Fibroblast of lung (primary cell): Measurements from ENCODE around the gene SYCE3. TPM values are rescaled to one million over a fixed set of nuclear protein-coding genes. Genes with fewer than 3 reads are reported as not detected.

Experiments
- DNase-seq, 2 donors: peaks; one replicate each; pipeline versions ENCODE4 v3.0.0 to v3.0.0-alpha.2; 2010; ENCODE audit warnings: low read depth in 2 of 2
- H2AFZ ChIP-seq: 2 replicates; pipeline ENCODE4 v1.5.1; 2012; ENCODE audit warnings: low read length, control low read depth, inconsistent platforms
- H3K27ac ChIP-seq: 2 replicates; pipeline ENCODE4 v1.5.1; 2011; ENCODE audit warnings: low read length, control low read depth; ENCODE audit not compliant: insufficient read depth
- H3K27me3 ChIP-seq: 2 replicates; pipeline ENCODE4 v1.5.1; 2011; ENCODE audit warnings: mild to moderate bottlenecking, low read length; ENCODE audit not compliant: control insufficient read depth, insufficient read depth
- H3K36me3 ChIP-seq: 2 replicates; pipeline ENCODE4 v1.5.1; 2011; ENCODE audit warnings: low read length; ENCODE audit not compliant: control insufficient read depth, insufficient read depth
- H3K4me1 ChIP-seq: 2 replicates; pipeline ENCODE4 v1.5.1; 2011; ENCODE audit warnings: low read length; ENCODE audit not compliant: control insufficient read depth, insufficient read depth; ENCODE audit errors: extremely low read depth
- H3K4me2 ChIP-seq: 2 replicates; pipeline ENCODE4 v1.5.1; 2011; ENCODE audit warnings: low read length, control low read depth; ENCODE audit not compliant: insufficient read depth; ENCODE audit errors: extremely low read depth
- H3K4me3 ChIP-seq, 4 experiments: fragments of 200-600 bp in 1 of 4; sonication (generic) in 1 of 4; replicated peaks in 1 of 4; 2 replicates each; pipeline ENCODE4 v1.5.1; 2011 to 2016; ENCODE audit warnings: low read length in 4 of 4, low read depth in 3 of 4, mild to moderate bottlenecking in 3 of 4, control low read depth in 2 of 4, inconsistent platforms in 1 of 4, mixed read lengths in 1 of 4; ENCODE audit not compliant: insufficient read depth in 1 of 4; ENCODE audit errors: control extremely low read depth in 1 of 4
- H3K79me2 ChIP-seq: 2 replicates; pipeline ENCODE4 v1.5.1; 2012; ENCODE audit warnings: mild to moderate bottlenecking, low read length, inconsistent platforms; ENCODE audit not compliant: control insufficient read depth, insufficient read depth
- H3K9ac ChIP-seq: 2 replicates; pipeline ENCODE4 v1.5.1; 2011; ENCODE audit warnings: mild to moderate bottlenecking, low read length, control low read depth; ENCODE audit not compliant: insufficient read depth
- H3K9me3 ChIP-seq: 2 replicates; pipeline ENCODE4 v1.5.1; 2012; ENCODE audit warnings: low read depth, low read length; ENCODE audit not compliant: control insufficient read depth, insufficient read depth
- H4K20me1 ChIP-seq: 2 replicates; pipeline ENCODE4 v1.5.1; 2011; ENCODE audit warnings: low read length; ENCODE audit not compliant: control insufficient read depth, insufficient read depth; ENCODE audit errors: extremely low read depth
- EZH2 ChIP-seq: IDR thresholded peaks from 2 replicates; pipeline ENCODE4 v1.5.1; 2012; ENCODE audit warnings: low read length, control low read depth, mild to moderate bottlenecking; ENCODE audit errors: missing control alignments
- polyA plus RNA-seq, 2 donors: library from polyadenylated mRNA; depleted of rRNA in 1 of 2; stranded (reverse) in 1 of 2; unstranded in 1 of 2; fragments of >200 nt; gene quantifications; 2 replicates each; pipeline ENCODE4 v1.2.1, GENCODE V29; 2011 to 2012; ENCODE audit warnings: missing spikeins in 1 of 2
- total RNA-seq: library from RNA; depleted of rRNA; stranded (reverse); fragments of >200 nt; gene quantifications from 2 replicates; pipeline ENCODE4 v1.2.1, GENCODE V29; 2014
- TF ChIP-seq, protein P1 (sequence below), 2 donors: IDR thresholded peaks in 1 of 2; conservative IDR thresholded peaks in 1 of 2; 1 replicate in 1 of 2; 2 replicates in 1 of 2; pipeline ENCODE4 v1.5.1; 2011 to 2012; ENCODE audit warnings: low read length in 2 of 2, control low read depth in 1 of 2, inconsistent platforms in 1 of 2, low read depth in 1 of 2, mild to moderate bottlenecking in 1 of 2

Gene SYCE3
- total and polyA plus RNA-seq, 2 donors (not counting 1 experiment from before 2014, with no cell fraction given), result 0.33 TPM; not detected in 1

DNA sequence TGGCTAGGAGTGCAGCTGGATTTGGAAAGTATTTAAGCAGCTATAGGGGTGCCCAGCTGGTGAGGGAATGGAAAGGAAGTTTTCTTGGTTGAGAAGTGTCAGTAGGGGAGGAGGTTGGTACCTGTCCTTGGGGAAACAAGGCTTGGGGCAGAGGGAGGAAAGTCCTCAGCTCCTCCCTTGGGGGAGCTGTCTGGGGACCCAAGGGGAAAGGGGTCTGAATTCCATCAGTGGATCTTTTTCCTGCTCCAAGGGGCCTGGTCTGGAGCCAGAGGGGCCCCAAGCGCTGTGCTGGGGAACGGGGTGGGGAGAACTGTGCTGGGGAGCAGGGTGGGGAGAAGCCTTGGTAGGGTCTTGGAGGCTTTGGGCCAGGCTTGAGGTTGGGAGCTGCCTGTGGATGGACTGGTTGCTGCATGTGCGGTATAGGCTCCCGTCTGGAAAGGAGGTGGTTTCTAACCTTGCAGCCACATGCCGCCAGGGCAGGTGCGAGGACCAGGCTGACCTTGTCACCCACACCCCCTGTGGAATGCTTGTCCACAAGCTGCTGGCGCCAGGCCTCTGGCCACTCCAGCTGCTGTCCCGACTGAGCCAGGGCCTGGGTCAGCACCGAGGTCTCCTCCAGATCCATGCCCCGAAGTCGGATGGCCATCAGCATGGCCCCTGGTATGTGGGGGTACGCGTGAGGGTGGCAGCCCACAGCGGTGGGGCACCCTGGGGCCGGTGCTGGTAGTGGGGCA lies 33.9 kb downstream of the SYCE3 start:
- H3K4me1 ChIP-seq, result peaks cover 20% of the 10 kb centered on the region
- no peaks in the 10 kb centered on the region for H4K20me1 ChIP-seq
- no peaks in the 10 kb centered on the region for H3K9me3 ChIP-seq
- no peak for DNase-seq
- peaks cover 3% of the 10 kb centered on the region for H3K36me3 ChIP-seq
- peaks cover 11% of the 10 kb centered on the region for H3K27me3 ChIP-seq
- peak overlapping the region in 2 of 4 experiments; percentile 38 to 60 for H3K4me3 ChIP-seq
- H2AFZ ChIP-seq, result no peak overlapping the region
- no peak overlapping the region for H3K27ac ChIP-seq
- no peak overlapping the region for H3K9ac ChIP-seq
- no peak overlapping the region for H3K4me2 ChIP-seq
- no peak for TF ChIP-seq EZH2
- TF ChIP-seq, protein P1, sequence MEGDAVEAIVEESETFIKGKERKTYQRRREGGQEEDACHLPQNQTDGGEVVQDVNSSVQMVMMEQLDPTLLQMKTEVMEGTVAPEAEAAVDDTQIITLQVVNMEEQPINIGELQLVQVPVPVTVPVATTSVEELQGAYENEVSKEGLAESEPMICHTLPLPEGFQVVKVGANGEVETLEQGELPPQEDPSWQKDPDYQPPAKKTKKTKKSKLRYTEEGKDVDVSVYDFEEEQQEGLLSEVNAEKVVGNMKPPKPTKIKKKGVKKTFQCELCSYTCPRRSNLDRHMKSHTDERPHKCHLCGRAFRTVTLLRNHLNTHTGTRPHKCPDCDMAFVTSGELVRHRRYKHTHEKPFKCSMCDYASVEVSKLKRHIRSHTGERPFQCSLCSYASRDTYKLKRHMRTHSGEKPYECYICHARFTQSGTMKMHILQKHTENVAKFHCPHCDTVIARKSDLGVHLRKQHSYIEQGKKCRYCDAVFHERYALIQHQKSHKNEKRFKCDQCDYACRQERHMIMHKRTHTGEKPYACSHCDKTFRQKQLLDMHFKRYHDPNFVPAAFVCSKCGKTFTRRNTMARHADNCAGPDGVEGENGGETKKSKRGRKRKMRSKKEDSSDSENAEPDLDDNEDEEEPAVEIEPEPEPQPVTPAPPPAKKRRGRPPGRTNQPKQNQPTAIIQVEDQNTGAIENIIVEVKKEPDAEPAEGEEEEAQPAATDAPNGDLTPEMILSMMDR (conservative IDR thresholded peaks at IDR 0.05 in 1 of 2, IDR thresholded peaks at IDR 0.05 in 1 of 2; ENCODE audit: low read depth in 1 of 2, low read length in 2 of 2), result no peak
- H3K79me2 ChIP-seq, result peaks cover 10% of the 10 kb centered on the region

DNA sequence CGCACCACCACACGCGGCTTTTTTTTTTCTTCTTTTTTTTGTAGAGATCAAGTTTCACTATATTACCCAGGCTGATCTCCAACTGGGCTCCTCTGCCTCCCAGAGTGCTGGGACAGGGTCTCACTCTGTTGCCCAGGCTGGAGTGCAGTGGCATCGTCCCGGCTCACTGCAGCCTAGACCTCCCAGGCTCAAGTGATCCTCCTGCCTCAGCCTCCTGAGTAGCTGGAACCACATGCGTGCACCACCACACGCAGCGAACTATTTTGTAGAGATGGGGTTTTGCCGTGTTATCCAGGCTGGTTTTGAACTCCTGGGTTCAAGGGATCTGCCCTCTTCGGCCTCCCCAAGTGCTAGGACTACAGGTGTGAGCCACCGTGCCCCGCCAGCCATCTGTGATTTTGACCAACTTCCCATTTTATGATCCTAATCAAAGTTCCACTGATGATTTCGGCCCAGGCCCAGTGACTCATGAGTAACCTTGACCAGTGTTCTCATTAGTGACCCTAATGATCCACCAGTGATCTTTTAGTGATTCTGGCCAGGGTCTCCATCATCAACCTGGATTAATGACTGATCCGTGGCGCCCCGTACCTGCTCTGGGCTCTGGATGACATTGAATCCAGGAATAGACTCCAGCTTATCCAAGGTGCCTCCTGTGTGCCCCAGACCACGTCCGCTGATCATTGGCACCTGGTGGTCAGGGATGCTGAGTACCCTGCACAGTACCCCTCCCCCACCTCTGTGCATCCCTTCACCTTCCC lies 34.6 kb downstream of the SYCE3 start:
- Histone ChIP-seq H3K27me3 (peaks cover 11% of the 10 kb centered on the region), H3K9ac (no peak overlapping the region), H3K4me2 (no peak overlapping the region), H3K36me3 (peaks cover 6% of the 10 kb centered on the region), H3K4me3 (no peak overlapping the region), H3K4me1 (peaks cover 21% of the 10 kb centered on the region), H3K79me2 (peaks cover 15% of the 10 kb centered on the region), H3K27ac (no peak overlapping the region), H2AFZ (no peak overlapping the region), H4K20me1 (no peaks in the 10 kb centered on the region), H3K9me3 (no peaks in the 10 kb centered on the region)
- no peak for TF ChIP-seq EZH2
- TF ChIP-seq, protein P1 (conservative IDR thresholded peaks at IDR 0.05 in 1 of 2, IDR thresholded peaks at IDR 0.05 in 1 of 2; ENCODE audit: low read depth in 1 of 2, low read length in 2 of 2), result no peak
- DNase-seq, result no peak
